GM19372 (cell line): ENCODE results near the gene ZSWIM5.
"Not testable (repeated sequence)": the region's sequence is repeated elsewhere in the genome, so short reads cannot be mapped to it uniquely, and the experiment has no call there.

Experiments
- ATAC-seq: cut with Tn5 transposase; IDR thresholded peaks from one replicate; pipeline ENCODE4 v1.9.1; 2021; ENCODE audit warnings: mild to moderate bottlenecking, low read depth, moderate library complexity; ENCODE audit not compliant: unreplicated experiment

ZSWIM5 gene

DNA sequence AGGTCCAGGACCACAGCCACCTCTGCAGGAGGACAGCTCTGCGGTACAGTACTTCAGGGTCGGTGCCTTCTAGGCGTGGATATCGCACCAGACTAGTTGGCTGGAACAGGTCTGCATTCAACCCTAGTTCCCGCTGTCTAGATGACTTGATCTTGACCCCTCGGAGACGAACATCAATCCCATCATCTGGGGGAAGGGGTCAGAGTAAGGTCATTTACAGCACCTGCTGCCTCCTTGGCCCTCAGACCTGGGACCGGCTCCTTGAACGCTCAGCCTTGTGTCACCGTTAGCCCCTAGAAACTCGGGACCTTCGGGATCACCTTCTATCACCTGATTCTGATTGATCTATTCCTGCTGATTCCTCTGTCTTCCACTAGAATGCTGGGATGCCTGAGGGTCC is 197.9 kb downstream of the ZSWIM5 start:
- no peak for ATAC-seq

DNA sequence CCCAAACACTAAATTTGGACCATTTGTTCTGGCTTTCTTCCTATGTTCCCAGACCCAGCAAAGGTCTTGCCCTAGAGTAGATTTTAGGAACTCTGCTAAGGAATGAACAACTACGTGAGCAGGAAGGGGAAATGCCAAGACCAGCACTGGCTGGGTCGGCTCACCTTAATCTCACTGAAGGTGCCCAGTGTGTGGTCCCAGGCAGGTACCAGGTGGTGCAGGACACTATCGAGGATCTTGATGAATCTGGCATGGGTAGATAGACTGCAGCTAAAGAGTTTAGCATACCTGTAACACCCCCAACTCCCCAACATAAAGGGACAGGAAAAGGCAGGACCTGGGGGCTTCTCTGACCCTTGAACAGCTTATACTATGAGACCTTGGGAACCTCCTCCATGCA is 198.3 kb downstream of the ZSWIM5 start:
- no peak for ATAC-seq

DNA sequence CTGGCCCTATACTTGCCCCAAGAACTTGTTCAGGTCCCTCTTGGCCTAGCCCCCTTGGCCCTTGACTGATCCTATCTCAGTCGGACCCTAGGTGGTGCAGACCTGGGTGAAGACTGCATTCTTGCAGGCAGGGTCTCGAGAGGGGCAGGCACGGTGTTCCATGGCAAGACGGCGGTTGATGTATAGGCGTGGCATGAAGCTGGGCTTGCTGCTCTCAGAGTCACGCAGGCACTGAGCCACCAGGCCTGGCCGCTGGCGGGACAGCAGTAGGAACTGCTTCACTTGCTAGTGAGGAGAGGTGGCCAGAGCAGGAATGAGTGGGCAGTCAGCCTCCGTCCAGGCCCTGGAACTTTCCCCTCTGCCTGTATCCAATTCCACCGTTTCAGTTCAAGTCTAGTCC is 199.1 kb downstream of the ZSWIM5 start:
- ATAC-seq = no peak

DNA sequence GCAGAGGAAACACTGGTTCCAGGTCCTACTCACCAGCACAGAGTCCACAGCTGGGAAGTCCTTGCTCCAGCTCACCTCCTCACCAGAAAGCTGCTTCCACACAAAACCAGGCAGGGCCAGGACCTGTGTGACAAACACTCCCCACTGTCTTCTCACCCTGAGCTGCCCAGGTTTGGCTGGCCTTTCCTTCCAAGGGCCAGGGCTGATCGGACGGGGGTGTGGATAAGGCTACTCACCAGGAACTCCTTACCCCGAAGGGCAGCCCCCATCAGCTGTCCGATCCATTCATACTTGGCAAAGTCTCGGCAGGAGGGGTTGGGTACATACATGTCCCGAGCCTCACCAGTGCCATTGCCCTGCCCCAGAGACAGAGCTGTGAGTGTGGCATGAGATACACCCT is 200.6 kb downstream of the ZSWIM5 start:
- no peak for ATAC-seq

DNA sequence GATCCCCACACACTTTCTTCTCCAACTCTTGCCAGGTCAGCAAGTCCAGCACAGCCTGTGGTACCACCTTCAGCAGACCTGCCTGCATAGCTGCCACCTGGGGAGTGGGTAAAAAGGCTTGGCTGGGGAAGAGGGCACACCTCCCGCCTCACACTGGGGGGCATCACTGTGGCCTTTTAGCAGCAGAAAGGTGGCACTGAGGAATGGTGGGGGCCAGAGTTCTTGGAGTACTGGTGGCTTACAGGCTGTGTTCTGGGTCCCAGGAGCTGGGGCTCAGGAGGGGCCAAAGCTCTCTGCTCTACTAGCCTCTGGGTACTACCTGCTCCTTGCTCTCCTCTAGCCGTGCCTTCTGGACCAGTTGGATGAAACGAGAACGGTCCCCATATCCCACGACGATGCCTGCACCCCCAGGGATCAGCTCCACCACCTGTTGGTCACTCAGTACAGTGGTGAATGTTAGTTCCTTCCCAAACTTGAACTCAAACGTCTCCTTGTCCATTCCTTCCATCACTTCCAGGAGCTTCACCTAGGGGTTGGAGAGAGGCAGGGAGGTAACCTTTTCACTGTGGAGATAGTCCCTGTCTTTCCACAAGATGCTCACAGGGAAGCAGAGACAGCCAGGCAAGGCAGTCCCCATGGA is 202.0 kb downstream of the ZSWIM5 start:
- ATAC-seq = no peak

DNA sequence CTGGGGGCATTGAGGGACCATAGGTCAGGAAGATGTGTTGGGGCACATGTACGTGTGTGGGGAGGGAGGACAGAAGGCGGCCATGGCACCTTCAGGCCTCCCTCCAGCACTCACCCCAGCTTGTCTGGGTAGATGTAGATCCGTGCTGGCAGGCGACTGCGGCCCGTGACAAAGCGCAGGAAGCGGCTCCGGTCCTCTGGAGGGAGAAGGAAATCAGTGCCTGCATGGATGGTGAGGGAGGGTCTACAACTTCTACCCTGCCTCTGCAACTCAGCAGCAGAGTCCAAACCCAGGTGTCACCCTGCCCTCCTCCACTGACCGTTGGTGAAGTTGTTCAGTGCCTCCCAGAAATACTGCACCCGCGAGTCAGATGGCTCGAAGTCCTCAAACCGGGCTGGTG is 202.7 kb downstream of the ZSWIM5 start:
- no peak for ATAC-seq

DNA sequence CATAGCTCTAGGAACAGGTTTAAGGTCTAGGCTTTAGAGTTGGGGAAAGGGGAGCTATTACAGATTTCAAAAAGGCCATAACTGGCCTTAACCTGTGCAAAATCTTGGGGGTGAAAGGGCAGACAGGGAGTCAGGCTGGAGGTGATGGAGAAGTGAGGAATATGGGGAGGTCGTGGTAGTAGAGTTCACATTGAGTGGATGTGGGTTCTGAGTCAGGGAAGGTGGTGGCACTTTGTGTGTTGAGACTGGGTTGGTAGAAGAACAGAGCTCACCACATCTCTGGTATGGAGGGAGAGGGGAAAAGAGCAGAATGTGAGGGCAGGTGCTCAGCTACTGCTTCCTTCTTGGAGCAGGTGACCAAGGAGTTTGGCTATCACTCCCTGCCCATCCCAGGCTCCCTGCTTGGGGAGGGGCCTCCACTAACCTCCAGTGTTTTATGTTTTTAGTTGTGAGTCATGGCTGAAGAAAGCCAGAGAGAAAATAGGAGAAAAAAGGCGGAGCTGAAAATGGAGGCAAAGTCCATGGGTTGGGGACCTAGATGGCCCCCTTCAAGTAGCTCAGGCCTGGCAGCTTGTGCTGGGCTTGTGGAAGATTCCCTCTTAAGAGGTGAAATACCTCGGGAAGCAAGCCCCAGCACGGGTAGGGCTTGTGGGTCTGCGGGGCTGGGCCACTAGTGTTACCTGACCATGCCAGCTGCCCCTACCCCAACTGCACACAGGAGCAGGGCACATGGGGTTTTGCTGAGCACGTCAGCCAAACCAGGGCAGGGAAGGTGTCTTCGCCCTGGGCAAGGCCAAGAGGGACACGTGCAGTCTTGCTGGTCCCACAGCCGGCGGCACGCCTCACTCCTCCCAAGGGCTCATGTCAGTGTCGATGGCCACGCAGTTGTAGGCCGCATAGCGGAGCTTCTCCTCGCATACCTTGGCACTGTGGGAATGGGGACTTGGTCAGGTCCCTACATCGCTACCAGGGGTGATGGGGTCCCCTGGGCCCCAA is 203.5 kb downstream of the ZSWIM5 start:
- ATAC-seq = no peak

DNA sequence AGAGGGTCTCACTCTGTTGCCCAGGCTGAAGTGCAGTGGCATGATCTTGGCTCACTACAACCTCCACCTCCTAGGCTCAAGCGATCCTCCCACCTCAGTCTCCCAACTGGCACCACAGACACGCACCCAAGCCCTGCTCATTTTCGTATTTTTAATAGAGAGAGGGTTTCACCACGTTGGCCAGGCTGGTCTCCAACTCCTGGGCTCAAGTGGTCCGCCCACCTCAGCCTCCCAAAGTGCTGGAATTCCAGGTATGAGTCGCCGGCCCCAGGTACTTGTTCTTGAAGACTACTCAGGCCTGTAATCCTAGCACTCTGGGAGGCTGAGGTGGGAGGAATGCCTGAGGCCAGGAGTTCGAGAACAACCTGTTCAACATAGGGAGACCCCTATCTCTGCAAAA is 204.8 kb downstream of the ZSWIM5 start:
- not testable (repeated sequence) for ATAC-seq

DNA sequence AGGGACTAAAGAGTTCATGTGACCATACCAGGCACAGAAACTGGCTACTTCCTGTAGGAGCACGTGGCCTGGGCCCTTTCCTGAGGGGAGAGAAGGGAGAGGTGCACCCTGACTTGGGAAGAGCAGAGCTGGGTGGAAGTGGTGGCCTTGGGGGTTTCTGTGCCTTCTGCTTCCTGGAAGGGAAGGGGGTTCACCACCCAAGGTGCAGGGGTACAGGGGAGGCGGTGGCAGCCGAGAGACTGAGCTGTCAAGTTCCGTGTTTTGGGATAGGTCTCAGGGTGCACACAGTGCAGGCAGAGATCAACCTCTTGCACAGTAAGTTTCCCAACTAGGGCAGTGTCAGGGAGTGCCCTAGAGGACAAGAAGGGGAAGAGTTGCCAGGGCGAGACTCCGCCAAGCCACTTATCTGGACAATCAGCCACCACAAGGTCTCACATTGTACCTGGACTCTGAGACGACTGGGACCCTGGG is 205.4 kb downstream of the ZSWIM5 start:
- no peak for ATAC-seq

DNA sequence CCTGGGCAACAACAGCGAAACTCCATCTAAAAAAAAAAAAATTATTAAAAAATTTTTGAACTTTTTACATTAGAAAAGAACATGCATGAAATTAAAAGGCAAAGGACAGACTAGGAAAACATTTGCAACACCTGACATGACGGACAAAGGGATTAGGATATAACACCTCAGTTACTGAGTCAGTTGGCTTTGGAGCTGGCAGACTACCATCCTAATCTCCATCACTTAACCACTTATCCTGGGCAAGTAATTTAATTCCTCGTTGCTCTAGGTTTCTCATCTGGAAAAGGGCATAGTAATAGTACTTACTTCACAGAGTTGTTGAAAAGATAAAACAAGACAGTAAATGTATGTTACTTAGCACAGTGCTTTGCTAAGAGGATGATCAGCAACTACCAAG is 207.2 kb downstream of the ZSWIM5 start:
- no peak for ATAC-seq

DNA sequence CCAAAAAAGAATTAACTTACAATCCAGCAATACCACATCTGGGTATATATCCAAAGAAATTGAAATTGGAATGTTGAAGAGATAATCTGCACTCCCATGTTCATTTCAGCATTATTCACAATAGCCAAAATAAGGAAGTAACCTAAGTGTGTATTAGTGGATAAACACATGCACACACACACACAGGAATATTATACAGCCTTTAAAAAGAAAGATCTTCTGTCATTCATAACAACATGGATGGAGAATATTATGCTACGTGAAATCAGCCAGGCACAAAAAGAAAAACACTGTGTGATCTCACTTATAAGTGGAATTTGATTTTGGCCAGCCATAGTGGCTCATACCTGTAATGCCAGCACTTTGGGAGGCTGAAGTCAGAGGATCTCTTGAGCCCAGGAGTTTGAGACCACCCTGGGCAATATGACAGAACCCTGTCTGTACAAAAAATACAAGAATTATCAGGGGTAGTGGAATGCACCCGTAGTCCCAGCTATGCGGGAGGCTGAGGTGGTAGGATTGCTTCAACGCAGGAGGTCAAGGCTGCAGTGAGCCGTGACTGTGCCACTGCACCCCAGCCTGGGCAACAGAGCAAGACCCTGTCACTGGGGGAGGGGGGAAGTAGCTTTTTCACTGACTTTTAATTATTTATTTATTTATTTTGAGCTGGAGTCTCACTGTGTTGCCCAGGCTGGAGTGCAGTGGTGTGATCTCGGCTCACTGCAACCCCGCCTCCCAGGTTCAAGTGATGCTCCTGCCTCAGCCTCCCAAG is 210.8 kb downstream of the ZSWIM5 start:
- ATAC-seq = no peak

DNA sequence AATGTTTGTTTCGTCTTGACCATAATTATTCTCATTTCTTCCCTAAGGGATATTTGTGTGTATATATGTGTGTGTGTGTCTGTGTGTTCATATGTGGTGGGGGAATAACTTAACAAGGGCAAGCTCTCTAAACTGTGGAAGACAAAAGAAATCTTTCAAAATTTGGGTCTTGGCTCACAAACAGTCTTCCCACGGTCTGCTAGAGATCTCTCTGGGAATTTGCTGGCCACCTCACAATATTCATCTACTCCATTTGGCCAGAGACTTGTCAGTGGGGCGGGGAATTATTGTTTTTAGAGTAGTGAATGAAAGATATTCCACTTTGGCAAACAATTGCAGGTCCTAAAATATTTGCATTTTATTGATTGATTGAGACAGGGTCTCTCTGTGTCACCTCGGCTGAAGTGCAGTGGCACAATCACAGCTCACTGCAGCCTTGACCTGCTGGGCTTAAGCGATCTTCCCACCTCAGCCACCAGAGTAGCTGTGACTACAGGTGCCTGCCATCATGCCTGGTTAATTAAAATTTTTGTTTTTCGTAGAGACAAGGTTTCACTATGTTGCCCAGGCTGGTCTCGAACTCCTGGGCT is 212.0 kb downstream of the ZSWIM5 start:
- ATAC-seq = no peak

DNA sequence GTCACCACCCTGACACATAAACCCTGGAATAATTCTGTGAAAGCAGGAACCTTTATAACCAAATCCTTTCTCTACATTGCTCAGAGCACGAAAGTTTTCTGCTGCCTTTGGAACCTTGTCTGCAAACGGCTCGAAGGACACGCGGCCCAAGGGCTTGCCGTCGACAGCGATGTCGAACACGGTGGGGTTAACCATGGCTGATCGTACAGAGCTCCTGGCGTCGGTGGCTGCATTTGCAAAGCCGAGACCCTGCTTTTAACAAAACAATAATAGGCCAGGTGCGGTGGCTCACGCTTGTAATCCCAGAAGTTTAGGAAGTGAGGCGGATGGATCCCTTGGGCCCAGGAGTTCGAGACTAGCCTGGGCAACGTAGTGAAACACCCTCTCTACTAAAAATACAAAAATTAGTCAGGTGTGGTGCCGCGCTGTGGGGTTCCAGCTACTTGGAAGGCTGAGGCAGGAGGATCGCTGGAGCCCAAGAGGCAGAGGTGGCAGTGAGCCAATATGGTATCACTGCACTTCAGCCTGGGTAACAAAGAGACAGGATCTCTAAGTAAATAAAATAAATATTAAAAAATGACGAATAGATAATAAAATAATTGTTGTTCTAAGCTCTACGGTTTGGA is 217.8 kb downstream of the ZSWIM5 start:
- ATAC-seq = no peak

DNA sequence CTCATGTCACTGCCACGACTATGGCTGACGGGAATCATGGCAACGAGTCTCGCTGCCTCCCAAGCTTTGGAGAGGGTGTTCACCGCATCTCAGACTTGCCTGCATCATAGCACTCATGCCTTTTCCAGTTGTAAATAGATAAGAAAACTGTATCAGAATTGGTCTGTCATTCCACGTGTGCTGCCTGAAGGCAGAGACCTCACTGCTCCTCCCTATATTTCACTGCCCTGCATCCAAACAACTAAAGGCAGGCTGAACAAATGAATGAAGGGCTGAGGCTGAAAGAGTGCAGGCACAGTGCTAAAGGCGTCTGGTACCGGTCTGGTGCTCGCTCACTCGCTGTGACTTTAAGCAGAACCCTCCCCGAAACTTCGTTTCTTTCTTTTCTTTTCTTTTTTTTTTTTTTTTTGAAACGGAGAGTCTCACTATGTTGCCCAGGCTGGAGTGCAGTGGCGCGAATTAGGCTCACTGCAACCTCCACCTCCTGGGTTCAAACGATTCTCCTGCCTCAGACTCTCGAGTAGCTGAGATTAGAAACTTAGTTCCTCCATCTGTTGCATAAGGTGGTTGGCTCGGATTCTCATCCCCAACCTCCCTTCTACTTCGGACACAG is 220.6 kb downstream of the ZSWIM5 start:
- ATAC-seq = peak; percentile 10

DNA sequence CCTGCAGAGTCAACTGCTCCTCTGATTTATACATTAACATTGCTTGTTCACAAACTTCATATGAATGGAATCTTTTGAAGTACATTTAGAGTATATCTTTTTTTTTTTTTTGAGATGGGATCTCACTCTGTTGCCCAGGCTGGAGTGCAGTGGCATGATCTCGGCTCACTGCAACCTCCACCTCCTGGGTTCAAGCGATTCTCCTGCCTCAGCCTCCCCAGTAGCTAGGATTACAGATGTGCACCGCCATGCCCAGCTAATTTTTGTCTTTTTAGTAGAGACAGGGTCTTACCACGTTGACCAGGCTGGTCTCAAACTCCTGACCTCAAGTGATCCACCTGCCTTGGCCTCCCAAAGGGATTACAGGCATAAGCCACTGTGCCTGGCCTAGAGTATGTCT is 229.0 kb downstream of the ZSWIM5 start:
- ATAC-seq = not testable (repeated sequence)

DNA sequence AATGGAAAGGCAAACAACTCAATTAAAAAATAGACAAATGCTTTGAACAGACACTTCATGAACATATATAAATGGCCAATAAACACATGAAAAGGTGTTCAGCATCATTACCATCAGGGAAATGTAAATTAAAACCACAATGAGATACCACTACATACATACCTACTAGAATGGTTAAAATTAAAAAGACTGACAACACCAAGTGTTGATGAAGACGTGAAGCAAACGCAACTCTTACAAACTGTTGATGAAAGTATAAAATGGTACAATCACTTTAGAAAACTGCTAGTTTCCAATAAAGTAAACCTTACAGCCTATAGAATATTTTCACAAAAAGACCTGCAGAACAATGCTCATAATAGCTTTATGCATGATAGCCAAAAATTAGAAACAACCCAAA is 230.2 kb downstream of the ZSWIM5 start:
- ATAC-seq = no peak

DNA sequence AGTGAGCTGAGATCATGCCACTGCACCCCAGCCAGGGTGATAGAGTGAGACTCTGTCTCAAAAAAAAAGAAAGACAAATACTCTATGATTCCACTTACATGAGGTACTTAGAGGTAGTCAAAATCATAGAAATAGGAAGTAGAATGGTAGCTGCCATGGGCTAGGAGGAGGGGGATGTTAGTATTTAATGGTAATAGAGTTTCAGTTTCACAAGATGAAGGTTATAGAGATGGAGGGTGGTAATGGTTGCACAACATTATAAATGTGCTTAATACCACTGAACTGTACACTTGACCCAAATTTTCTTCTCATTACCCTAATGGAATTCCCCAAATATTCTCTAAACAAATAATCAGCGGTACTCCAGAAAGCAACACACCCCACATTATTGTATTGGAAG is 232.8 kb downstream of the ZSWIM5 start:
- no peak for ATAC-seq

DNA sequence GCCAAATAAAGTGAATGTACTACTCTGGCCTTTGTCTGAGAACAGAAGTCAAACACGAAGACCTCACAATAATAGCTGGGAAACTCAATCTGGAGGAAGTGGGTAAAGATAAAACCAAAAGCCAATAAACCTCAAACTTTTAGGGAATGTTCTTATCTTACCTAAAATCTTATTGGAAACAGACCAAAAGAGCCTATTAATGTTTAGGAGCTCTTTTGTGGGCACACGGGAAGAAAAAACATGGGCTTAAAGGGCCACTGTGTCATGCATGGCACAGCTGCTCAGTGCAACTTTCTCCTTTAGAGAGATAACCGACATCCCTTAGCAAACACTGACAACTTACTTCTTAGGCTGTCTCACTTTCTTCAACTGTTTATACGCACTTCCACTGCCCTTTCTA is 236.1 kb downstream of the ZSWIM5 start:
- no peak for ATAC-seq
